Sigmoid colon (tissue), 7 donors: ENCODE results near the gene TFAM. TPM values are rescaled to one million over a fixed set of nuclear protein-coding genes. Genes with fewer than 3 reads are reported as not detected.

ENCODE experiments used
- DNase-seq: peaks from one replicate; pipeline ENCODE4 v3.0.0-alpha.2; 2019
- H3K27ac ChIP-seq, 4 donors: fragments of 200-600 bp; sonication (generic); one replicate each; pipeline ENCODE4 v1.5.1; 2016 to 2019; ENCODE audit warnings: mild to moderate bottlenecking in 1 of 4
- H3K27me3 ChIP-seq, 3 donors: fragments of 200-600 bp; sonication (generic); one replicate each; pipeline ENCODE4 v1.5.1; 2019; ENCODE audit warnings: mild to moderate bottlenecking in 1 of 3
- H3K36me3 ChIP-seq, 4 donors: fragments of 200-600 bp; sonication (generic); one replicate each; pipeline ENCODE4 v1.5.1; 2016 to 2019
- H3K4me1 ChIP-seq, 4 donors: fragments of 200-600 bp; sonication (generic); one replicate each; pipeline ENCODE4 v1.5.1; 2017 to 2019
- H3K4me3 ChIP-seq, 4 donors: fragments of 200-600 bp; sonication (generic); one replicate each; pipeline ENCODE4 v1.5.1; 2017 to 2019; ENCODE audit warnings: mild to moderate bottlenecking in 2 of 4, moderate library complexity in 1 of 4
- H3K9me3 ChIP-seq, 4 donors: fragments of 200-600 bp in 3 of 4; sonication (generic) in 3 of 4; one replicate each; pipeline versions ENCODE4 v1.5.1 to v1.6.1; 2013 to 2019
- CTCF ChIP-seq, 4 experiments: fragments of 450-650 bp in 3 of 4; fragments of 200-600 bp in 1 of 4; IDR thresholded peaks; one replicate each; pipeline ENCODE4 v1.5.1; 2016 to 2019; ENCODE audit warnings: antibody characterized with exemption in 4 of 4, mild to moderate bottlenecking in 3 of 4, moderate library complexity in 2 of 4
- EP300 ChIP-seq, 4 donors: sonication (generic); formaldehyde crosslinking; IDR thresholded peaks; one replicate each; pipeline ENCODE4 v1.6.1; 2017; ENCODE audit warnings: antibody characterized with exemption in 4 of 4
- POLR2A ChIP-seq, 2 donors: fragments of 450-650 bp; IDR thresholded peaks; one replicate each; pipeline ENCODE4 v1.6.1; 2016; ENCODE audit warnings: antibody characterized with exemption in 2 of 2, mild to moderate bottlenecking in 2 of 2, moderate library complexity in 2 of 2
- POLR2AphosphoS5 ChIP-seq, 4 donors: sonication (generic); formaldehyde crosslinking; IDR thresholded peaks; one replicate each; pipeline ENCODE4 v1.6.1; 2017; ENCODE audit warnings: antibody characterized with exemption in 4 of 4
- WGBS, 2 donors: extraction: QIAGEN DNeasy Blood & Tissue Kit; methylation state at CpG; one replicate each; pipeline ENCODE4 v1.1.7; 2013; 5-methylcytosine and 5-hydroxymethylcytosine counted together
- intact Hi-C: fragments of 100-400 bp; cut with DNase I; formaldehyde crosslinking; loops from one replicate; pipeline ENCODE4 v1.15.1; 2023
- polyA plus RNA-seq, 3 donors: library from polyadenylated mRNA; stranded (reverse); fragments of 200-250 nt; gene quantifications; one replicate each; pipeline ENCODE4 v1.2.3, GENCODE V29; 2013
- total RNA-seq, 4 donors: library from RNA; depleted of rRNA; stranded (reverse); fragments of >200 nt; gene quantifications; one replicate each; pipeline ENCODE4 v1.1.0, GENCODE V29; 2016
- donor health status: healthy with polysubstance abuse.
- donor health status: Bipolar disorder and iron deficiency.
- donor health status: healthy.

TFAM gene
- total and polyA plus RNA-seq, 7 donors: 10.8 to 27.1 (median 22.2) TPM

- WGBS, 2 donors: 78 to 81% methylated on average over 3 of the region's 3 CpGs
- no peak for DNase-seq
- no peaks in the 10 kb centered on the region for H3K36me3 ChIP-seq
- H3K27me3 ChIP-seq: no peaks in the 10 kb centered on the region
- H3K4me3 ChIP-seq: no peak overlapping the region
- H3K27ac ChIP-seq: no peak overlapping the region
- intact Hi-C loops: no loop called here
- TF ChIP-seq POLR2AphosphoS5 (IDR thresholded peaks at IDR 0.05) (no peak), EP300 (IDR thresholded peaks at IDR 0.05) (no peak), POLR2A (IDR thresholded peaks at IDR 0.05) (no peak), CTCF (IDR thresholded peaks at IDR 0.05) (no peak)
- H3K4me1 ChIP-seq: peaks cover 0 to 9% (median 3%) of the 10 kb centered on the region in 4 donors
- no peaks in the 10 kb centered on the region for H3K9me3 ChIP-seq
These were observed 53.2 kb downstream of the TFAM start for GRCh38 chr10:58438340-58438871.

- DNase-seq: no peak
- TF ChIP-seq POLR2AphosphoS5 (IDR thresholded peaks at IDR 0.05) (no peak), EP300 (IDR thresholded peaks at IDR 0.05) (no peak), CTCF (IDR thresholded peaks at IDR 0.05) (no peak), POLR2A (IDR thresholded peaks at IDR 0.05) (no peak)
- H3K27ac ChIP-seq: no peak overlapping the region
- WGBS, 2 donors: 80 to 93% methylated on average over 1 of the region's 1 CpG
- intact Hi-C loops: no loop called here
- no peaks in the 10 kb centered on the region for H3K27me3 ChIP-seq
- no peak overlapping the region for H3K4me3 ChIP-seq
- H3K4me1 ChIP-seq: peaks cover 0 to 9% (median 3%) of the 10 kb centered on the region in 4 donors
- H3K9me3 ChIP-seq: no peaks in the 10 kb centered on the region
- H3K36me3 ChIP-seq: no peaks in the 10 kb centered on the region
These were observed 53.8 kb downstream of the TFAM start for GRCh38 chr10:58438986-58439385.

DNA sequence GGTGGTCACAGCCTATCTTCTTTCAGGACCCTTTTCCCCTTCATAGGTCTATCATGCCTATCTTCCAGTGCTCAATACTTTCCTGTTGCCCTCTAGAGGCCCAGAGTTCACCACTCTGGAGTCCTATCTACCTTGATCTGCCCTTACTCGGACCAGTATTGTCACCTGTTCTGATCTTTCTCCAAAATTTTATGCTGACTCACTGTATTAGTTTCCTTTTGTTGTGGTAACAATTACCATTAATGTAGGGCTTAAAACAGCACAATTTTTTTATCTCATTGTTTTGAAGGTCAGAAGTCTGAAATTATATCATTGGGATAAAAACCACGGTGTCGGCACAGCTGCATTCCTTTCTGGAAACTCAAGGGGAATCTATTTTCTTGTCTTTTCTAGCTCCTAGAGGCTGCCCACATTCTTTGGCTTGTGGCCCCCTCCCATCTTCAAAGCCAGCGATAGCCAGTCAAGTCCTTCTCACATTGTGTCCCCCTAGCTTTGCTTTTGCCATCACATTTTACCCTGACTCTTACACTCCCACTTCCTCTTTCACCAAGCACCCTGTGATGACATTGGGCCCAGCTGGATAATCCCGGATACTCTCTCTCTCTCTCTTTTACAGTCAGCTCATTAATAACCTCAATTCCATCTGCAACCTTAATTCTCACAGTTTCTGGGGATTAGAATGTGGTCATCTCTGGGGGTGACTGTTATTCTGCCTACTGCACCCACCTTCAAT, 54.6 kb downstream of the TFAM start:
- no peak for TF ChIP-seq POLR2A (IDR thresholded peaks at IDR 0.05)
- TF ChIP-seq POLR2AphosphoS5 (IDR thresholded peaks at IDR 0.05): no peak
- TF ChIP-seq CTCF (IDR thresholded peaks at IDR 0.05): no peak
- TF ChIP-seq EP300 (IDR thresholded peaks at IDR 0.05): no peak
- intact Hi-C loops: no loop called here

DNA sequence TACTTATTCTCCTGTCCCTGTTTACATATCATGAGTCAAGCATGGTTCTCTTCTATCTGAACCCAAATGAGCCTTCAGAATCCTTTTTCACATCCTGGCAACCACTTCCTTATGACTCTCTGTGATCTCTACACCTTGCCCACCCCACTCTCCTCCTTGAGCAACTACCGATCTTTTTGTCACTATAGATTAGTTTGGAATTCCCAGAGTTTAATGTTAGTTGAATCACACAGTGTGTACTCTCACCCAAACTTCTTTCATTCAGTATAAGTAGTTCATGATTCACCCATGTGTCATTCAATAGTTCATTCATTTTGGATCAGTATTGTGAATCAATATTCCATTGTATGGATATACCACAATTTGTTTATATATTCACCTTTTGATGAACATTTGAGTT, 55.3 kb downstream of the TFAM start:
- 1 to 93% methylated on average over 1 of the region's 1 CpG for WGBS, 2 donors
- Histone ChIP-seq H3K27ac (no peak overlapping the region), H3K4me3 (no peak overlapping the region), H3K36me3 (no peaks in the 10 kb centered on the region), H3K4me1 (peaks cover 0 to 9% (median 3%) of the 10 kb centered on the region in 4 donors), H3K27me3 (no peaks in the 10 kb centered on the region), H3K9me3 (no peaks in the 10 kb centered on the region)
- intact Hi-C loops: no loop called here
- DNase-seq: no peak
- TF ChIP-seq POLR2A (IDR thresholded peaks at IDR 0.05) (no peak), CTCF (IDR thresholded peaks at IDR 0.05) (no peak), EP300 (IDR thresholded peaks at IDR 0.05) (no peak)

More for the DNA sequence above, 54.6 kb downstream of the TFAM start:
- H3K27ac ChIP-seq: no peak overlapping the region
- H3K27me3 ChIP-seq: no peaks in the 10 kb centered on the region
- H3K4me3 ChIP-seq: no peak overlapping the region
- 93 to 96% methylated on average over 5 of the region's 5 CpGs for WGBS, 2 donors
- no peaks in the 10 kb centered on the region for H3K9me3 ChIP-seq
- H3K36me3 ChIP-seq: no peaks in the 10 kb centered on the region
- peaks cover 0 to 9% (median 3%) of the 10 kb centered on the region in 4 donors for H3K4me1 ChIP-seq
- no peak for DNase-seq
